ENCODE results near the gene SLC46A2. TPM values are rescaled to one million over a fixed set of nuclear protein-coding genes. Genes with fewer than 3 reads are reported as not detected.

SLC46A2 gene
- total RNA-seq, 1 donor from 2014 or later = not detected

DNA sequence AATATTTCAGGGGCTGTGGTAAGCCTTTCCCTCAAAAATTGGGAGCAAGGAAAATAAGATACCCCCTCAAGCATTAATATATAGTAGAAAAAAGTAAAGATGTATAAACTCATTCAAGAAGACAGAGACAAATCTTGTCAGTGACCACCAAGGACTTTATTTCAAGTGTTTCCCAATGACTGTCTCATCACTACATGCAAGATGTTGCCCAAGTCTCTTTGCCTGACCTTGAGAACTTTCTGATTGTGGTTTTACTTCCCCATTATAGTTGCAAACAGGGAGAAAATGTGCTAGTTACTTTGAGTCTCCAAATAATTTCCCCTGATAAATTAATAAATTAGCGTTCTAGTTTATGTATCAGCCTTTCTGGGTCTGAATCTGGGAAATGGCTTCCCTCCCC lies 4.0 kb upstream of the SLC46A2 start:
- no peaks in the 10 kb centered on the region for H3K9me3 ChIP-seq (ENCODE audit: insufficient read depth, low read depth, low read length)
- H3K79me2 ChIP-seq (ENCODE audit: insufficient read depth, low read length) = no peaks in the 10 kb centered on the region
- no peak overlapping the region for H2AFZ ChIP-seq (ENCODE audit: low read depth, low read length)
- H3K36me3 ChIP-seq (ENCODE audit: insufficient read depth, low read length) = no peaks in the 10 kb centered on the region
- no peak overlapping the region for H3K27ac ChIP-seq (ENCODE audit: low read depth, low read length)
- Mint-ChIP-seq H3K4me3 (ENCODE audit: unreplicated experiment) (no peak overlapping the region), H3K27me3 (ENCODE audit: low read depth, unreplicated experiment) (peaks cover 15% of the 10 kb centered on the region), H3K9me3 (ENCODE audit: unreplicated experiment) (peaks cover 3% of the 10 kb centered on the region), H3K27ac (ENCODE audit: unreplicated experiment) (no peak overlapping the region), H3K36me3 (ENCODE audit: low read depth, unreplicated experiment) (peaks cover under 1% of the 10 kb centered on the region), H3K4me1 (ENCODE audit: low read depth, unreplicated experiment) (peaks cover 8% of the 10 kb centered on the region)
- peaks cover 2% of the 10 kb centered on the region for H3K4me1 ChIP-seq (ENCODE audit: insufficient read depth, low read length)
- H4K20me1 ChIP-seq (ENCODE audit: insufficient read depth, low read length) = no peaks in the 10 kb centered on the region
- no peak for TF ChIP-seq EZH2 (IDR thresholded peaks at IDR 0.05; ENCODE audit: insufficient read depth, low read length)
- no peak for TF ChIP-seq CTCF (IDR thresholded peaks at IDR 0.05; ENCODE audit: insufficient read depth, low read depth, low read length)
- FAIRE-seq = no peak
- DNase-seq (ENCODE audit: low read depth) = no peak
- no peak overlapping the region for H3K4me3 ChIP-seq (ENCODE audit: insufficient read depth, low read depth, low read length)
- H3K27me3 ChIP-seq (ENCODE audit: insufficient read depth, low read length) = peaks cover 13% of the 10 kb centered on the region
- no peak overlapping the region for H3K9ac ChIP-seq (ENCODE audit: low read length)
- H3K4me2 ChIP-seq (ENCODE audit: low read length) = no peak overlapping the region

DNA sequence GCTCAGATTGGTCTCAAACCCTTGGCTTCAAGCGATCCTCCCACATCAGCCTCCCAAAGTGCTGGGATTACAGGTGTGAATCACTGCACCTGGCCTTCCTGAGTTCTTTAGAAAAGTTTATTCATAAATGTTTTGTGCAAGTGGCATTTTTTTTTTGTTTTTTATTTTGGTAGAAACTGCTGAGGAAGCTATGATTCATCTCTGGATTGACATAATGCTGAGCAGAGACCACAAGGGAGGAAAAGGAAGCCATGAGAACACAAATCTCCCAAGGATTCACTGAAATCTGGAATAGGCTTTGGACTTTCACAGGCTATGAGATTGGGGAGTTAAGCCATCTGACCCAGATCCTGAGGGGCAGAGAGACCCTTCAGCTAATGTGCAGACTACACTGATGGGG lies 3.4 kb upstream of the SLC46A2 start:
- Histone ChIP-seq H3K4me2 (ENCODE audit: low read length) (no peak overlapping the region), H3K27me3 (ENCODE audit: insufficient read depth, low read length) (peaks cover 16% of the 10 kb centered on the region), H3K36me3 (ENCODE audit: insufficient read depth, low read length) (no peaks in the 10 kb centered on the region), H3K27ac (ENCODE audit: low read depth, low read length) (no peak overlapping the region), H3K9ac (ENCODE audit: low read length) (no peak overlapping the region), H3K4me3 (ENCODE audit: insufficient read depth, low read depth, low read length) (no peak overlapping the region), H2AFZ (ENCODE audit: low read depth, low read length) (no peak overlapping the region), H4K20me1 (ENCODE audit: insufficient read depth, low read length) (no peaks in the 10 kb centered on the region), H3K9me3 (ENCODE audit: insufficient read depth, low read depth, low read length) (no peaks in the 10 kb centered on the region), H3K79me2 (ENCODE audit: insufficient read depth, low read length) (no peaks in the 10 kb centered on the region), H3K4me1 (ENCODE audit: insufficient read depth, low read length) (peaks cover 2% of the 10 kb centered on the region)
- Mint-ChIP-seq H3K27me3 (ENCODE audit: low read depth, unreplicated experiment) (peaks cover 19% of the 10 kb centered on the region), H3K4me1 (ENCODE audit: low read depth, unreplicated experiment) (peaks cover 8% of the 10 kb centered on the region), H3K4me3 (ENCODE audit: unreplicated experiment) (no peak overlapping the region), H3K36me3 (ENCODE audit: low read depth, unreplicated experiment) (peaks cover 5% of the 10 kb centered on the region), H3K27ac (ENCODE audit: unreplicated experiment) (peak overlapping the region; percentile 53), H3K9me3 (ENCODE audit: unreplicated experiment) (peaks cover 3% of the 10 kb centered on the region)
- peak; percentile 20 for DNase-seq (ENCODE audit: low read depth)
- FAIRE-seq = no peak
- no peak for TF ChIP-seq CTCF (IDR thresholded peaks at IDR 0.05; ENCODE audit: insufficient read depth, low read depth, low read length)
- TF ChIP-seq EZH2 (IDR thresholded peaks at IDR 0.05; ENCODE audit: insufficient read depth, low read length) = no peak

- Histone ChIP-seq H3K9me3 (ENCODE audit: insufficient read depth, low read depth, low read length) (no peaks in the 10 kb centered on the region), H3K9ac (ENCODE audit: low read length) (no peak overlapping the region), H3K27me3 (ENCODE audit: insufficient read depth, low read length) (peaks cover 10% of the 10 kb centered on the region), H4K20me1 (ENCODE audit: insufficient read depth, low read length) (no peaks in the 10 kb centered on the region), H3K27ac (ENCODE audit: low read depth, low read length) (no peak overlapping the region), H3K36me3 (ENCODE audit: insufficient read depth, low read length) (no peaks in the 10 kb centered on the region), H3K4me2 (ENCODE audit: low read length) (no peak overlapping the region), H2AFZ (ENCODE audit: low read depth, low read length) (no peak overlapping the region), H3K79me2 (ENCODE audit: insufficient read depth, low read length) (no peaks in the 10 kb centered on the region), H3K4me1 (ENCODE audit: insufficient read depth, low read length) (peaks cover 2% of the 10 kb centered on the region), H3K4me3 (ENCODE audit: insufficient read depth, low read depth, low read length) (no peak overlapping the region)
- peak overlapping the region; percentile 4 for H3K27ac Mint-ChIP-seq (ENCODE audit: unreplicated experiment)
- no peak overlapping the region for H3K4me3 Mint-ChIP-seq (ENCODE audit: unreplicated experiment)
- DNase-seq (ENCODE audit: low read depth) (no peak), FAIRE-seq (no peak)
- H3K27me3 Mint-ChIP-seq (ENCODE audit: low read depth, unreplicated experiment) = peaks cover 17% of the 10 kb centered on the region
- H3K9me3 Mint-ChIP-seq (ENCODE audit: unreplicated experiment) = peaks cover 3% of the 10 kb centered on the region
- no peak for TF ChIP-seq CTCF (IDR thresholded peaks at IDR 0.05; ENCODE audit: insufficient read depth, low read depth, low read length)
- TF ChIP-seq EZH2 (IDR thresholded peaks at IDR 0.05; ENCODE audit: insufficient read depth, low read length) = no peak
- H3K4me1 Mint-ChIP-seq (ENCODE audit: low read depth, unreplicated experiment) = peaks cover 8% of the 10 kb centered on the region
- H3K36me3 Mint-ChIP-seq (ENCODE audit: low read depth, unreplicated experiment) = peaks cover 5% of the 10 kb centered on the region
Observed at GRCh38 chr9:112892981-112893380, 2.3 kb upstream of the SLC46A2 start.
